Endothelial cell of umbilical vein (primary cell): Measurements from ENCODE around the gene IL4I1. TPM values are rescaled to one million over a fixed set of nuclear protein-coding genes. Genes with fewer than 3 reads are reported as not detected.

Experiments used
- BruUV-seq: library from RNA; stranded (reverse); fragments of 400-500 nt; replicated peaks from 2 replicates; lab custom pipeline; 2021; lab: Mats Ljungman, UMichigan
- CTCF ChIA-PET: fragments of 300-600, 350-600 bp; sonication (Branson Sonifier 250); formaldehyde crosslinking; loops from one replicate; lab custom pipeline; 2021; ENCODE audit warnings: antibody characterized with exemption, inconsistent platforms; lab: Charles Lee
- POLR2A ChIA-PET: fragments of 300-600, 350-600 bp; sonication (Branson Sonifier 250); formaldehyde crosslinking; loops from one replicate; lab custom pipeline; 2021; ENCODE audit warnings: antibody characterized with exemption, inconsistent platforms; lab: Charles Lee
- DNase-seq: peaks from one replicate; pipeline ENCODE4 v3.0.0-alpha.2; 2011; ENCODE audit warnings: low read depth, low spot score
- FAIRE-seq: peaks from 2 replicates; lab custom pipeline; 2011; peaks lifted over from hg19 to GRCh38; lab: Jason Lieb, UNC
- H2AFZ ChIP-seq: 2 replicates; pipeline ENCODE4 v1.6.0; 2012; ENCODE audit warnings: low read depth, low read length, control low read depth, inconsistent platforms
- H3K27ac ChIP-seq: 2 replicates; pipeline ENCODE4 v1.5.1; 2011; ENCODE audit warnings: low read depth, mild to moderate bottlenecking, control low read depth, low read length, moderate library complexity; ENCODE audit not compliant: insufficient read depth
- H3K27me3 ChIP-seq, 2 experiments: 2 replicates each; pipeline versions ENCODE4 v1.6.0 to v1.6.1; 2011; ENCODE audit warnings: low read length in 2 of 2, mixed read lengths in 1 of 2; ENCODE audit not compliant: control insufficient read depth in 2 of 2, insufficient read depth in 2 of 2
- H3K36me3 ChIP-seq, 2 experiments: 2 replicates in 1 of 2; 3 replicates in 1 of 2; pipeline ENCODE4 v1.5.1; 2011; ENCODE audit warnings: low read length in 2 of 2, mild to moderate bottlenecking in 1 of 2, moderate library complexity in 1 of 2; ENCODE audit not compliant: control insufficient read depth in 2 of 2, insufficient read depth in 2 of 2; ENCODE audit errors: extremely low read depth in 1 of 2
- H3K4me1 ChIP-seq: 3 replicates; pipeline ENCODE4 v1.5.1; 2011; ENCODE audit warnings: mild to moderate bottlenecking, low read length; ENCODE audit not compliant: control insufficient read depth, insufficient read depth; ENCODE audit errors: extremely low read depth
- H3K4me2 ChIP-seq: 2 replicates; pipeline ENCODE4 v1.6.1; 2011; ENCODE audit warnings: low read length, control low read depth, mixed read lengths; ENCODE audit not compliant: insufficient read depth
- H3K4me3 ChIP-seq, 3 experiments: fragments of 200-600 bp in 1 of 3; sonication (generic), shearing (Covaris generic) in 1 of 3; replicated peaks in 1 of 3; 2 replicates each; pipeline ENCODE4 v1.5.1; 2011 to 2016; ENCODE audit warnings: control low read depth in 3 of 3, low read length in 3 of 3, mild to moderate bottlenecking in 2 of 3, inconsistent platforms in 1 of 3, low read depth in 1 of 3, moderate library complexity in 1 of 3; ENCODE audit not compliant: insufficient read depth in 1 of 3
- H3K79me2 ChIP-seq: 2 replicates; pipeline ENCODE4 v1.6.0; 2012; ENCODE audit warnings: low read length, inconsistent platforms; ENCODE audit not compliant: control insufficient read depth, insufficient read depth
- H3K9ac ChIP-seq: replicated peaks from 2 replicates; pipeline ENCODE3; 2011; ENCODE audit warnings: low read length, control low read depth; ENCODE audit not compliant: insufficient read depth; ENCODE audit errors: extremely low read depth
- H3K9me1 ChIP-seq: replicated peaks from 3 replicates; pipeline ENCODE4 v1.6.0; 2011; ENCODE audit warnings: mild to moderate bottlenecking, low read length; ENCODE audit not compliant: control insufficient read depth, insufficient read depth; ENCODE audit errors: extremely low read depth
- H3K9me3 ChIP-seq: replicated peaks from 2 replicates; pipeline ENCODE4 v1.5.1; 2012; ENCODE audit warnings: low read length, inconsistent platforms; ENCODE audit not compliant: control insufficient read depth, insufficient read depth
- H4K20me1 ChIP-seq: replicated peaks from 2 replicates; pipeline ENCODE3; 2011; ENCODE audit warnings: mild to moderate bottlenecking, low read length; ENCODE audit not compliant: control insufficient read depth, insufficient read depth; ENCODE audit errors: extremely low read depth
- EZH2 ChIP-seq: IDR thresholded peaks from 2 replicates; pipeline ENCODE4 v1.6.1; 2012; ENCODE audit warnings: borderline replicate concordance, low read depth, mild to moderate bottlenecking, moderate library complexity, low read length, inconsistent platforms; ENCODE audit not compliant: severe bottlenecking
- FOS ChIP-seq: IDR thresholded peaks from 2 replicates; pipeline ENCODE4 v1.6.1; 2011; ENCODE audit warnings: mild to moderate bottlenecking, low read length, moderate library complexity, borderline replicate concordance; ENCODE audit not compliant: insufficient read depth
- GATA2 ChIP-seq: IDR thresholded peaks from 2 replicates; pipeline ENCODE4 v1.7.0; 2011; ENCODE audit warnings: low read depth, mild to moderate bottlenecking, moderate library complexity, mixed read lengths, low read length; ENCODE audit not compliant: insufficient read length, insufficient read depth
- JUN ChIP-seq: IDR thresholded peaks from 2 replicates; pipeline ENCODE4 v1.6.1; 2011; ENCODE audit warnings: borderline replicate concordance, low read depth; ENCODE audit not compliant: insufficient read length, insufficient read depth
- MYC ChIP-seq: IDR thresholded peaks from one replicate; pipeline ENCODE4 v1.6.1; 2011; ENCODE audit warnings: mild to moderate bottlenecking, low read depth, low read length
- POLR2A ChIP-seq: IDR thresholded peaks from 2 replicates; pipeline ENCODE4 v1.6.1; 2012; ENCODE audit warnings: low read depth, mild to moderate bottlenecking, control low read depth, low read length
- POLR2AphosphoS5 ChIP-seq: IDR thresholded peaks from 2 replicates; pipeline ENCODE4 v1.6.1; 2012; ENCODE audit warnings: low read depth, mild to moderate bottlenecking, control low read depth, low read length, moderate library complexity; ENCODE audit not compliant: insufficient read depth
- dilution Hi-C: fragments of 300-500 bp; cut with MboI; formaldehyde crosslinking; loops from one replicate; pipeline ENCODE4 v1.15.0; 2019; ENCODE audit warnings: low sequenced_read_pairs; ENCODE audit not compliant: extremely low pct_ligation_motif_present
- intact Hi-C: fragments of 100-400 bp; cut with micrococcal nuclease; formaldehyde crosslinking; loops from one replicate; pipeline ENCODE4 v1.10.0; 2022
- polyA plus RNA-seq, 4 experiments: library from polyadenylated mRNA; depleted of rRNA in 3 of 4; stranded (reverse) in 3 of 4; unstranded in 1 of 4; fragments of >200 nt; gene quantifications; 2 replicates each; pipeline versions ENCODE4 v1.2.1 to v1.2.3, GENCODE V29; 2011 to 2012; ENCODE audit warnings: missing spikeins in 1 of 4
- total RNA-seq: library from RNA; stranded (reverse); gene quantifications from 2 replicates; pipeline ENCODE4 v1.2.3, GENCODE V29; 2021
- TF ChIP-seq, protein P1 (sequence below), 2 donors: IDR thresholded peaks; 1 replicate in 1 of 2; 2 replicates in 1 of 2; pipeline ENCODE4 v1.5.1; 2011; ENCODE audit warnings: low read length in 2 of 2, mild to moderate bottlenecking in 2 of 2, moderate library complexity in 2 of 2, control low read depth in 1 of 2, inconsistent platforms in 1 of 2, low read depth in 1 of 2; ENCODE audit not compliant: insufficient read depth in 1 of 2; ENCODE audit errors: extremely low read depth in 1 of 2
- TF ChIP-seq, protein P2 (sequence below): IDR thresholded peaks from 2 replicates; pipeline ENCODE4 v1.6.1; 2011; ENCODE audit not compliant: insufficient read depth, insufficient read length

The IL4I1 gene
- total and polyA plus RNA-seq, 2 donors (not counting 3 experiments of a cell fraction or from before 2014, with no cell fraction given) = 5.0 to 5.6 TPM

DNA sequence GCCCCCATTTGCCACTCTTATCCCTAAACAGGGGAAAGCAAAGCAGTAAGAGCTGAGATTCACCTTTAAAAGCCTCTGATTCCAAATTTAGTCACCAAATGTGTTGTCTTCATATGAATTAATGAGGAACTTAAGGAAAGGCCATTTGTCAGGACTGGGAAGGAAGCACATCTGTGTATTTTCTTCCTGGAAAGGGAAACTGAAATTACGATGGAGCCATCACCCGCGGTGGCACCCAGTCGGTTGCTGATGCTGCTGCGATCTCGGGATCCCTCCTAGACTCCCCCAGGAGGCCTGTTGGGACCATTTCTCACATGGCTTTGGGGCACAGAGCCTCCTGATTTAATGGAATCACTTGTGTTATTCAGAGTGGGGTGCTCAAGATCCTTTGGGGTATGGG, 7.4 kb upstream of the IL4I1 start:
- peaks cover 5 to 13% of the 10 kb centered on the region in 2 experiments for H3K36me3 ChIP-seq
- DNase-seq (no peak), FAIRE-seq (no peak)
- H3K4me1 ChIP-seq = no peaks in the 10 kb centered on the region
- POLR2A ChIA-PET = no interaction called here
- no peaks in the 10 kb centered on the region for H3K27me3 ChIP-seq
- TF ChIP-seq GATA2 (no peak), MYC (no peak), POLR2AphosphoS5 (no peak), JUN (no peak), FOS (no peak), EZH2 (no peak), POLR2A (no peak)
- TF ChIP-seq, protein P1, sequence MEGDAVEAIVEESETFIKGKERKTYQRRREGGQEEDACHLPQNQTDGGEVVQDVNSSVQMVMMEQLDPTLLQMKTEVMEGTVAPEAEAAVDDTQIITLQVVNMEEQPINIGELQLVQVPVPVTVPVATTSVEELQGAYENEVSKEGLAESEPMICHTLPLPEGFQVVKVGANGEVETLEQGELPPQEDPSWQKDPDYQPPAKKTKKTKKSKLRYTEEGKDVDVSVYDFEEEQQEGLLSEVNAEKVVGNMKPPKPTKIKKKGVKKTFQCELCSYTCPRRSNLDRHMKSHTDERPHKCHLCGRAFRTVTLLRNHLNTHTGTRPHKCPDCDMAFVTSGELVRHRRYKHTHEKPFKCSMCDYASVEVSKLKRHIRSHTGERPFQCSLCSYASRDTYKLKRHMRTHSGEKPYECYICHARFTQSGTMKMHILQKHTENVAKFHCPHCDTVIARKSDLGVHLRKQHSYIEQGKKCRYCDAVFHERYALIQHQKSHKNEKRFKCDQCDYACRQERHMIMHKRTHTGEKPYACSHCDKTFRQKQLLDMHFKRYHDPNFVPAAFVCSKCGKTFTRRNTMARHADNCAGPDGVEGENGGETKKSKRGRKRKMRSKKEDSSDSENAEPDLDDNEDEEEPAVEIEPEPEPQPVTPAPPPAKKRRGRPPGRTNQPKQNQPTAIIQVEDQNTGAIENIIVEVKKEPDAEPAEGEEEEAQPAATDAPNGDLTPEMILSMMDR (IDR thresholded peaks at IDR 0.05; ENCODE audit: extremely low read depth in 1 of 2, insufficient read depth in 1 of 2, low read depth in 1 of 2, low read length in 2 of 2) = no peak
- TF ChIP-seq, protein P2, sequence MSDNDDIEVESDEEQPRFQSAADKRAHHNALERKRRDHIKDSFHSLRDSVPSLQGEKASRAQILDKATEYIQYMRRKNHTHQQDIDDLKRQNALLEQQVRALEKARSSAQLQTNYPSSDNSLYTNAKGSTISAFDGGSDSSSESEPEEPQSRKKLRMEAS = no peak
- H3K9me1 ChIP-seq = no peaks in the 10 kb centered on the region
- intact Hi-C loops (no loop called here), dilution Hi-C loops (no loop called here)
- H3K9me3 ChIP-seq = no peaks in the 10 kb centered on the region
- H3K27ac ChIP-seq = no peak overlapping the region
- H2AFZ ChIP-seq = no peak overlapping the region
- no peak overlapping the region for H3K9ac ChIP-seq
- H3K79me2 ChIP-seq = no peaks in the 10 kb centered on the region
- H3K4me3 ChIP-seq = no peak overlapping the region
- no TSS peak for BruUV-seq
- no peak overlapping the region for H3K4me2 ChIP-seq
- CTCF ChIA-PET = no interaction called here
- no peaks in the 10 kb centered on the region for H4K20me1 ChIP-seq
